Mononuclear cell (primary cell): ENCODE results near the gene ARHGEF16. TPM values are rescaled to one million over a fixed set of nuclear protein-coding genes. Genes with fewer than 3 reads are reported as not detected.

ENCODE experiments used
- H3K27me3 ChIP-seq: 2 replicates; pipeline ENCODE4 v1.6.0; 2011; ENCODE audit warnings: low read length, control low read depth; ENCODE audit not compliant: insufficient read depth
- H3K4me1 ChIP-seq: 2 replicates; pipeline ENCODE4 v1.5.1; 2011; ENCODE audit warnings: mild to moderate bottlenecking, low read length, control low read depth; ENCODE audit not compliant: insufficient read depth
- H3K4me3 ChIP-seq: 2 replicates; pipeline ENCODE4 v1.5.1; 2011; ENCODE audit warnings: mild to moderate bottlenecking, low read length, moderate library complexity
- H3K9me3 ChIP-seq: 2 replicates; pipeline ENCODE4 v1.5.1; 2011; ENCODE audit warnings: low read depth, mild to moderate bottlenecking, control low read depth, low read length
- total RNA-seq: library from RNA; depleted of rRNA; stranded (reverse); fragments of >200 nt; gene quantifications from one replicate; pipeline ENCODE4 v1.2.3, GENCODE V29; 2012

ARHGEF16 gene
- total RNA-seq, 1 donor: not detected

DNA sequence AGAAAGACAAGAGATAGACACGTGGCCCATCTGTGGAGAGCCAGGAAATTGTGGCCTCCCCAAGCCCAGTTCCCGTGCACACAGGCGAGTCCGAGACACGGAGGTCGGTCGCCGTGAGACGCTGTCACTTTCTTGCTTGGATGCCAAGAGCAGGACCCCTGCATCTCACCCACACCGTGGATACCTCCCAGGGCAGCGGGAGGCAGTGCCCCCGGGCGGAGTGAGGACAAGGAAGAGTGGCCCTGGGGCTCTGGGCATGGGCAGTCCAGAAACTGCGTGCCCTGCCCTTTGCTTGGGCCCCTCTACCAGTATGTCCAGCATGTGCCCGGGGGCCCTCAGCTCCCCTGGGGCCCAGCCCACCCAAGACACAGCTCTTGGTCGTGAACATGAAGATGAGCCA is 24.7 kb upstream of the ARHGEF16 start:
- Histone ChIP-seq H3K4me3 (no peak overlapping the region), H3K4me1 (no peaks in the 10 kb centered on the region), H3K9me3 (no peaks in the 10 kb centered on the region), H3K27me3 (no peaks in the 10 kb centered on the region)

GRCh38 chr1:3430406-3430805 is 24.1 kb upstream of the ARHGEF16 start:
- H3K4me3 ChIP-seq: no peak overlapping the region
- no peaks in the 10 kb centered on the region for H3K9me3 ChIP-seq
- no peaks in the 10 kb centered on the region for H3K27me3 ChIP-seq
- H3K4me1 ChIP-seq: no peaks in the 10 kb centered on the region

DNA sequence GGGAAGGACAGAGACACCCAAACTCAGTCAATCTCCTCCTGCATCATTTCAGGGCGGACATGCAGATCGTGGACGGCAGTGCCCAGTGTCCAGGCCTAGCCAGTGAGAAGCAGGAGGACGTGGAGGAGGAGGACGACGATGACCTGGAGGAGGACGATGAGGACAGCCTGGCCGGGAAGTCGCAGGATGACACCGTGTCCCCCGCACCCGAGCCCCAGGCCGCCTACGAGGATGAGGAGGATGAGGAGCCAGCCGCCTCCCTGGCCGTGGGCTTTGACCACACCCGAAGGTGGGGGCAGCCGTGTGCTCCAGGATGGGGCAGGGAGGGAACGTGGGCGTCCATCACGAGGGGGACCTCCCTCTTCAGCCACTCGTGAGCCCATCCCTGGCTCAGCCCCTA is 23.6 kb upstream of the ARHGEF16 start:
- H3K27me3 ChIP-seq: no peaks in the 10 kb centered on the region
- H3K4me3 ChIP-seq: no peak overlapping the region
- H3K4me1 ChIP-seq: no peaks in the 10 kb centered on the region
- no peaks in the 10 kb centered on the region for H3K9me3 ChIP-seq

- Histone ChIP-seq H3K27me3 (no peaks in the 10 kb centered on the region), H3K9me3 (no peaks in the 10 kb centered on the region), H3K4me3 (no peak overlapping the region), H3K4me1 (no peaks in the 10 kb centered on the region)
Observed at GRCh38 chr1:3431266-3431665, 23.2 kb upstream of the ARHGEF16 start.

GRCh38 chr1:3431686-3432085 is 22.8 kb upstream of the ARHGEF16 start:
- Histone ChIP-seq H3K4me3 (no peak overlapping the region), H3K4me1 (no peaks in the 10 kb centered on the region), H3K27me3 (no peaks in the 10 kb centered on the region), H3K9me3 (no peaks in the 10 kb centered on the region)

DNA sequence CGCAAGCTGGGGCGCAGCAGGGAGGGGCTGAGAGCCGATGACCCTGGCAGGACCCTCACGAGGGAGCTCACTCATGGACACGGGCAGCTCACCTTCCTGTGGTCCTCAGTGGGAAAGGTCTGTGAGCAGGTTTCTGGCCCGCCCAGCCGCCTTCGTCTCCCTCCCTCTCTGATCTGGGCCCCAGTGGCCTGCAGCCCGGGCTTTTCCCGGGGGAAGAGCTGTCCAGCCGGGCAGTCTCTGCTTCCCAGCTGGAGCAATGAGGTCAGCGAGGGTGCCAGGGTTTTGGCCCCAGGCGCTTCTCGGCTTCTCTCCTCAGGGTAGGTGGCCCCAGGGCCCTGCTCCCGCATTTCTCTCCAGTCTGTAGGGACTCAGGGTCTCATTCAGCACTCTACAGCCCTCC is 22.2 kb upstream of the ARHGEF16 start:
- Histone ChIP-seq H3K4me1 (no peaks in the 10 kb centered on the region), H3K4me3 (no peak overlapping the region)

GRCh38 chr1:3433076-3433475 is 21.4 kb upstream of the ARHGEF16 start:
- Histone ChIP-seq H3K4me1 (no peaks in the 10 kb centered on the region), H3K9me3 (no peaks in the 10 kb centered on the region), H3K27me3 (no peaks in the 10 kb centered on the region), H3K4me3 (no peak overlapping the region)

More for the DNA sequence above, 22.2 kb upstream of the ARHGEF16 start:
- Histone ChIP-seq H3K9me3 (no peaks in the 10 kb centered on the region), H3K27me3 (no peaks in the 10 kb centered on the region)

- Histone ChIP-seq H3K9me3 (no peaks in the 10 kb centered on the region), H3K4me3 (no peak overlapping the region), H3K27me3 (no peaks in the 10 kb centered on the region), H3K4me1 (no peaks in the 10 kb centered on the region)
Observed at GRCh38 chr1:3433596-3434320, 20.7 kb upstream of the ARHGEF16 start.

GRCh38 chr1:3434406-3435110 is 19.9 kb upstream of the ARHGEF16 start:
- no peaks in the 10 kb centered on the region for H3K9me3 ChIP-seq
- H3K4me3 ChIP-seq: no peak overlapping the region
- no peaks in the 10 kb centered on the region for H3K27me3 ChIP-seq
- H3K4me1 ChIP-seq: no peaks in the 10 kb centered on the region

GRCh38 chr1:3435666-3436065 is 18.8 kb upstream of the ARHGEF16 start:
- no peaks in the 10 kb centered on the region for H3K27me3 ChIP-seq
- no peak overlapping the region for H3K4me3 ChIP-seq
- no peaks in the 10 kb centered on the region for H3K4me1 ChIP-seq
- H3K9me3 ChIP-seq: no peaks in the 10 kb centered on the region

DNA sequence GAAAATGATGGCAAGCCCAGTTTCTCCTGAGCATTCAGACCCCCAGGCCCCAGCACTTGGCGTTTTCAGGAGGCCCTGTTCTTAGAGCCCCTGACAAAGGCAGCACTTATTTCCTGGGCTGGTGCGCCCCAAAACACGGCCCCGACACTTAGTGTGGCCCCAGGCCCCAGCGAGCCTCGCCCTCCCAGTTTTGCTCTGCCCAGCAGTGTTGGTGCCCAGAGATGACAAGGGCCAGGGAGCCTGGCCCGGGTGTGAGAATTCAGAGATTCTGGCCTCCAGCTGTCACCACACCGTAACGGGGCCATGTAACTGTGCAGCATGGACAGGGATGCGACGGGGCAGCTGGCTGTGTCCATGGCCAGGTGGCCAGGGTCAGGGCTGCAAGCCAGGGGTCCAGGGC is 18.0 kb upstream of the ARHGEF16 start:
- no peaks in the 10 kb centered on the region for H3K9me3 ChIP-seq
- no peaks in the 10 kb centered on the region for H3K4me1 ChIP-seq
- H3K27me3 ChIP-seq: no peaks in the 10 kb centered on the region
- H3K4me3 ChIP-seq: no peak overlapping the region

GRCh38 chr1:3436901-3437300 is 17.6 kb upstream of the ARHGEF16 start:
- Histone ChIP-seq H3K9me3 (no peaks in the 10 kb centered on the region), H3K27me3 (no peaks in the 10 kb centered on the region), H3K4me3 (no peak overlapping the region), H3K4me1 (no peaks in the 10 kb centered on the region)

DNA sequence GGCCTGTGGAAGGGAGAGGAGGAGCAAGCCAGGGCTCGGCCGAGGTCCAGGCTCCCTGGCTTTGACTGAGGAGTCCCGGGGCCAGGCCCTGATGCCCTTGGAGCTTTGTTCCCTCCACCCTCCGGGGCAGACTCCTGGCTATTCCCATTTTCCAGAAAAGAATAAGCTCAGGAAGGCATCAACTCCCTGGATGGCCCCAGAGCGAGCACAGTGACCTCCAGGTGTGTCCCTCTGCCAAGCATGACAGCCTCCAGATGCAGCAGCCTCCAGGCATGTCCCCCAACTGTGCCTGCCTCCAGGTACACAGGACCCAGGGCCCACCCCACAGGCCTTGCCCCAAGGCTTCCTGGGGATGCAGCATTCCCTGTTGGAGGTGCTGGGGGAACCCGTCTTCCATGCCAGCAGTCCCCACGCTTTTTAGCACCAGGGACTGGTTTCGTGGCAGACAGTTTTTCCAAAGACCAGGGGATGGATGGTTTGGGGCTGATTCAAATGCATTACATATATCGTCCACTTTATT is 15.7 kb upstream of the ARHGEF16 start:
- H3K9me3 ChIP-seq: no peaks in the 10 kb centered on the region
- H3K27me3 ChIP-seq: no peaks in the 10 kb centered on the region
- no peak overlapping the region for H3K4me3 ChIP-seq
- H3K4me1 ChIP-seq: no peaks in the 10 kb centered on the region

GRCh38 chr1:3439346-3440299 is 14.8 kb upstream of the ARHGEF16 start:
- Histone ChIP-seq H3K4me1 (no peaks in the 10 kb centered on the region), H3K4me3 (no peak overlapping the region), H3K9me3 (no peaks in the 10 kb centered on the region), H3K27me3 (no peaks in the 10 kb centered on the region)

- no peak overlapping the region for H3K4me3 ChIP-seq
- no peaks in the 10 kb centered on the region for H3K4me1 ChIP-seq
- H3K27me3 ChIP-seq: no peaks in the 10 kb centered on the region
- no peaks in the 10 kb centered on the region for H3K9me3 ChIP-seq
Observed at GRCh38 chr1:3440300-3440681, 14.2 kb upstream of the ARHGEF16 start.
